HAP-1 (cell line): ENCODE data around the gene FBP1.

ENCODE experiments used
- DNase-seq, 2 experiments: peaks; one replicate each; pipeline ENCODE4 v3.0.0-alpha.2; 2016 to 2020; ENCODE audit warnings: low spot score in 2 of 2
- H3K27me3 ChIP-seq: fragments of 250-450 bp; sonication (Bioruptor Pico); 2 replicates; pipeline ENCODE4 v1.5.1; 2020; ENCODE audit warnings: low read depth, mild to moderate bottlenecking, moderate library complexity
- H3K36me3 ChIP-seq: fragments of 250-450 bp; sonication (Bioruptor Pico); replicated peaks from 2 replicates; pipeline ENCODE4 v1.5.1; 2020; ENCODE audit warnings: mild to moderate bottlenecking
- H3K4me1 ChIP-seq: fragments of 250-450 bp; sonication (Bioruptor Pico); 2 replicates; pipeline ENCODE4 v1.5.1; 2020; ENCODE audit warnings: mild to moderate bottlenecking
- H3K4me3 ChIP-seq: fragments of 250-450 bp; sonication (Bioruptor Pico); 2 replicates; pipeline ENCODE4 v1.5.1; 2020; ENCODE audit warnings: mild to moderate bottlenecking, moderate library complexity
- H3K9me3 ChIP-seq: fragments of 250-450 bp; sonication (Bioruptor Pico); 2 replicates; pipeline ENCODE4 v1.5.1; 2020; ENCODE audit warnings: mild to moderate bottlenecking, moderate library complexity
- in situ Hi-C: fragments of 300-500 bp; cut with MboI; formaldehyde crosslinking; loops from 3 replicates; pipeline ENCODE4 v1.14.3; 2020; ENCODE audit warnings: low sequenced_read_pairs, inconsistent platforms, mixed read lengths

The FBP1 gene

DNA sequence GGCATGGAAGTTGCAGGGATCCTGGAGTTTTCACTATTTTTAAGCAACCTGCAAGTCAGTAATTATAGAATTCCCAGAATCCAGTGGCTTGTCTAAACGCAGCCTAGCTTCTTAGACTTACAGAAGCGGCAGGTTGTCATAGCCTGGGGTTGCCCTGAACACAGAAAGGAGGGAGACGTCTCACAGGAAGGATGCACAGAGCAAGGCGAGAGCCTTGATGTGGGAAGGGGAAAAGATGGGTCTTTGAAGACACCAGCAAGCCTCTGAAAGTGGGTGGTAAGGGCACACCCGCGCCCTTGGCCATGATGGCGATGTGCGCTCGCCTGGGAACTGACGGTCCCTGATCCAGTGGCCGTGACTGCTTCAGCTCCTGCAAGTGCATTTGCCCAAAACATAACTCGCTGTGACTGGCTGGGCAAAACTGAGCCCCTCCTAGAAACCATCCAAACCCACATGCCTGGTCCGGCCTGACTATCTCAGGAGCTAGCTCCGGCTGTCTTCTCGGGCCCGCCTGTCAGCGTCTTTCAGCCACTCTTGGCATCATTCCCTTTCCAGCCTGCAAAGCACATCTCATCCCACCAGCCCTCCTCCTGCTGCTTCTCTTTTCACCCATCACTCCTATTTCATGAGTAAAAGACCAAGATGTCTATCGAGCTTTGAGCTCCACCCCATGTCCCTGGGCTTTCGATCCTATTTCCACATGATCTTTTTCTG lies 17.1 kb downstream of the FBP1 start:
- Histone ChIP-seq H3K36me3 (no peaks in the 10 kb centered on the region), H3K27me3 (no peaks in the 10 kb centered on the region), H3K9me3 (no peaks in the 10 kb centered on the region), H3K4me1 (no peaks in the 10 kb centered on the region), H3K4me3 (no peak overlapping the region)
- in situ Hi-C loops, result no loop called here
- no peak for DNase-seq

- H3K27me3 ChIP-seq, result no peaks in the 10 kb centered on the region
- no peak for DNase-seq
- in situ Hi-C loops, result no loop called here
- H3K9me3 ChIP-seq, result no peaks in the 10 kb centered on the region
- no peaks in the 10 kb centered on the region for H3K36me3 ChIP-seq
- H3K4me1 ChIP-seq, result no peaks in the 10 kb centered on the region
- H3K4me3 ChIP-seq, result no peak overlapping the region
Measured at GRCh38 chr9:94619026-94619425, 20.3 kb downstream of the FBP1 start.

DNA sequence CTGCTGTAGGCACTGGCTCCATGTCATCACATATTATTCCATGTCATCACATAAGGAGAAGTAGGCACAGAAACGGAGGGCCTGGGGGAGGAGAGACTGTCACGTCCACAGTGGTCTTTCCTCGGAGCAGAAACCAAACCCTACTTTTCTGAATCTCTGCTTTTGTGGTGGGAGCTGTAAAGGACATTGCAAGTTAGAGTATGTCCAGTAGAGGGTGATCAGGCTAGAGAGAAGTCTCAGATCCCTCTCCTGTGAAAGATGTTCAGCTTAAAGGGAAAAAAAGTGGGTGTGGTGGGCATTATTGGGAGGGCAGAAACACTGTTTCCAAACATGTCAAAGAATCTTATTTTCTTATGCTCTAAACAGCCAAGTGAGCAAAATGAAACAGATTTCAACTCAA lies 26.3 kb downstream of the FBP1 start:
- DNase-seq, result no peak
- Histone ChIP-seq H3K27me3 (no peaks in the 10 kb centered on the region), H3K36me3 (no peaks in the 10 kb centered on the region), H3K4me3 (no peak overlapping the region), H3K4me1 (no peaks in the 10 kb centered on the region), H3K9me3 (no peaks in the 10 kb centered on the region)
- in situ Hi-C loops, result no loop called here

GRCh38 chr9:94612071-94612470 lies 27.2 kb downstream of the FBP1 start:
- Histone ChIP-seq H3K27me3 (no peaks in the 10 kb centered on the region), H3K36me3 (no peaks in the 10 kb centered on the region), H3K4me3 (no peak overlapping the region), H3K4me1 (no peaks in the 10 kb centered on the region), H3K9me3 (no peaks in the 10 kb centered on the region)
- no peak for DNase-seq
- in situ Hi-C loops, result no loop called here

DNA sequence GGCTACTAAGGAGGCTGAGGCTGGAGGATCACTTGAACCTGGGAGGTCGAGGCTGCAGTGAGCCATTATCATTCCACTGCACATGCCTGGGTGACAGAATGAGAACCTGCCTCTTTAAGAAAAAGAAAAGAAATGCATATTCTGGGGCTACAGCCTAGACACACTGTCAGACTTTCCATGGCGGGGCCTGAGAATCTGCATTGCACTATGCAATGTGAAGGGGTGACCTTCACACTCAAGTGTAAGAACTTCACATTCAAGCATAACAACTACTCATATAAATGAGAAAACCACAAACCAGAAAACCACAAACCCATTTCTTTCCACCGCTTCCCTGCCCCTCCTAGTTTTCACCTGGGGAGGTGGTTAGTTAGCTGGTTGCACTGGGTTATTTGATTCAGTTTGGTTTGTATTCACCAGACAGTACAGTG lies 27.7 kb downstream of the FBP1 start:
- Histone ChIP-seq H3K36me3 (no peaks in the 10 kb centered on the region), H3K9me3 (no peaks in the 10 kb centered on the region), H3K4me1 (no peaks in the 10 kb centered on the region), H3K4me3 (no peak overlapping the region), H3K27me3 (no peaks in the 10 kb centered on the region)
- in situ Hi-C loops, result no loop called here
- no peak for DNase-seq

- H3K4me3 ChIP-seq, result no peak overlapping the region
- no peaks in the 10 kb centered on the region for H3K27me3 ChIP-seq
- in situ Hi-C loops, result no loop called here
- no peak for DNase-seq
- H3K9me3 ChIP-seq, result no peaks in the 10 kb centered on the region
- H3K4me1 ChIP-seq, result no peaks in the 10 kb centered on the region
- no peaks in the 10 kb centered on the region for H3K36me3 ChIP-seq
Measured at GRCh38 chr9:94610181-94610606, 29.1 kb downstream of the FBP1 start.

GRCh38 chr9:94607423-94607691 lies 32.0 kb downstream of the FBP1 start:
- in situ Hi-C loops, result no loop called here
- Histone ChIP-seq H3K9me3 (no peaks in the 10 kb centered on the region), H3K4me1 (peaks cover 4% of the 10 kb centered on the region), H3K36me3 (no peaks in the 10 kb centered on the region), H3K4me3 (no peak overlapping the region), H3K27me3 (no peaks in the 10 kb centered on the region)
- DNase-seq, result no peak

DNA sequence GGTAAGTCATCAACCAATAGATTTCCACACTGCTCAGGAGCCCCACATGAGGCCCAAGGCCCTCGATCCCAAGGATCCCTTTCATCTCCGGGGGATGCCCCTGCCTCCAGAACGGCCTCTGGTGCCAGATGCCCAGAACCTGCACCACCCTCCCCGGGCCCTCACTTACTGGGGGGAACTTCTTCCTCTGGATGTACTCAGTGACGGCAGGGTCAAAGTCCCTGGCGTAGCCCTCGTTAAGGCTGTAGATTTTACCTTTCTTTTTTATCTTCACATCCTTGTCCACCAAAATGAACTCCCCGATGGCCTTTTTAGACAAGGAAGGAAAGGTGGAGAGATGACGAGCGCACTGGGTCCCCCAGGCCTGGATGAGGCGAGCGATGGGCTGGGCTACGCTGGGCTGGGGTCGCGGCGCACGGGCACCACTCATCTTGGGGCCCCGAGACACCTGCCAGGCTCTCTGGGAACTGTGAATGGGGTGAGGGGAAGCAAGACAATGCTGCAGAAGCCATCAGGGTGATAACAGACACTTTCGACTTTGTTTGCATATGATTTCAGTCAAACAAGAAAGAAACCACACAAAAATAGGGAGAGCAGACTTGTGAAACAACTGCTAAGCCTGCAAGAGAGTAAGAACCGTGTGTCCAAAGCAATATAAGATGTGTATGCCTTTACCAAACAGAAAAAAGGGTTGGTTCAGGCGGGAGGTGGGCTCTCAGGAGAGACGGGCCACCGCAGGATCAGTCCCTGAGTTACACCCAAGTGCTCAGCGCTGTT lies 32.5 kb downstream of the FBP1 start:
- H3K36me3 ChIP-seq, result no peaks in the 10 kb centered on the region
- no peaks in the 10 kb centered on the region for H3K9me3 ChIP-seq
- H3K4me3 ChIP-seq, result no peak overlapping the region
- no peaks in the 10 kb centered on the region for H3K27me3 ChIP-seq
- peaks cover 4% of the 10 kb centered on the region for H3K4me1 ChIP-seq
- in situ Hi-C loops, result no loop called here
- DNase-seq, result no peak

DNA sequence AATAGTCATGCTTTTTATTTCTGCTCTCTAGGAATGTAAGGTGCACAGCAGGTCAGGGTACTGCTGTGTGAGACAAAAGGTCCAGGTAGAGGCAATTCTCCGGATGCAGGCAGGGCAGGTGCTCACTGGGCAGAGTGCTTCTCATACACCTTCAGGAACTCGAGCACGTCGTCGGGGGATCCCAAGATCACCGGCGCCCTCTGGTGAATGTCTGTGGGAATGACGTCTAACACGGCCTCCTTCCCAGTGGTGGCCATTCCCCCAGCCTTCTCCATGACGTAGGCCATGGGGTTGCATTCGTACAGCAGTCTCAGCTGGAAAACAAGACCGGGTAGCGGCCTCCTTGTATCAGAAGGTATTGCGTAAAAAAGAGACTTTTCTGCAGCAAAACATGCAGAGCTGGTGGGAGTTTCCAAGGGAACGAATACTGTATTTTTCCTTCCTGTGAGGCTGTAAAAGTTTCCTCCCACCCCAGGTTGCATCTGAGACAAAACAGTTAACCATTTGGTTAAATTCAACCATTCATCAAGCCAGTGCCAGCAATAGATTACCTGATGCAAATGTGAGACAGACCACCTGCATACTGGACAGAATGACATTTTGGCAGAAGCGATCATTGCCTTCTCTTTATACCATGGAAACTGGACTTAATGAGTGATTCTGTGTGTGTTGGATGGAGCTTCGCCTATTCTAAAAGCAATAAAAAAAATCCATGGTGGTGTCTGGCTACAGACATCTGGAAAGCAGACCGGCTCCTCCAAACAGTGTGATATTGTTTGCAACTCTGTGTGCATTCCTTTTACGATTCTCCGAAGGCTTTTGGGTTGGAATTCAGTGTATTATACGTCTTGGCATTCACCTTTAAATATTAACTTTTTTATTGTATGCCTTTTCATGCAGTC lies 35.8 kb downstream of the FBP1 start:
- Histone ChIP-seq H3K36me3 (no peaks in the 10 kb centered on the region), H3K27me3 (no peaks in the 10 kb centered on the region), H3K4me3 (no peak overlapping the region), H3K4me1 (peaks cover 4% of the 10 kb centered on the region), H3K9me3 (no peaks in the 10 kb centered on the region)
- in situ Hi-C loops, result no loop called here
- peak; percentile 23 to 84 for DNase-seq

GRCh38 chr9:94602666-94603065 lies 36.7 kb downstream of the FBP1 start:
- Histone ChIP-seq H3K36me3 (no peaks in the 10 kb centered on the region), H3K9me3 (no peaks in the 10 kb centered on the region), H3K4me1 (peaks cover 4% of the 10 kb centered on the region), H3K27me3 (no peaks in the 10 kb centered on the region), H3K4me3 (no peak overlapping the region)
- DNase-seq, result no peak
- in situ Hi-C loops, result no loop called here

DNA sequence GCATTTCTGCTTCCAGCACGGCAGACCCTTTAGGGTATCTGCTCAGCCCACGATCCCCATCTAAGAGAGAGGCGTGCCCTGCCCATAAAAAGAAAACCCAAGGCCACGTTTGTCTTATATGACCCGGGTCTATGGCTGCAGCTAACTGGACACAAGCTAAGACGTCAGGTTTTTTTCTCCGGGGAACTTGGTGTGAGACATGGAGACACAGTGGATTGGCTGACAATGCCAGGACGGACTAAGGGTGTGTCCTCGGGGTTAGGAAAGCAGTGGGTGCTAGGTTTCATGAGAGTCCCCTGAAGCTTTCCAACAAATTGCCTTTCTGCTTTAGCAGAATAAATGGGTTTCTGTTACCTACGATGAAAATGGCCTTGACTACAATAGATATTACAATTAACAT lies 38.6 kb downstream of the FBP1 start:
- H3K36me3 ChIP-seq, result no peaks in the 10 kb centered on the region
- no peaks in the 10 kb centered on the region; the same call in 1 of the 2 replicates for H3K27me3 ChIP-seq
- no peak overlapping the region for H3K4me3 ChIP-seq
- no peaks in the 10 kb centered on the region for H3K9me3 ChIP-seq
- in situ Hi-C loops, result no loop called here
- H3K4me1 ChIP-seq, result peaks cover 4% of the 10 kb centered on the region
- DNase-seq, result no peak

DNA sequence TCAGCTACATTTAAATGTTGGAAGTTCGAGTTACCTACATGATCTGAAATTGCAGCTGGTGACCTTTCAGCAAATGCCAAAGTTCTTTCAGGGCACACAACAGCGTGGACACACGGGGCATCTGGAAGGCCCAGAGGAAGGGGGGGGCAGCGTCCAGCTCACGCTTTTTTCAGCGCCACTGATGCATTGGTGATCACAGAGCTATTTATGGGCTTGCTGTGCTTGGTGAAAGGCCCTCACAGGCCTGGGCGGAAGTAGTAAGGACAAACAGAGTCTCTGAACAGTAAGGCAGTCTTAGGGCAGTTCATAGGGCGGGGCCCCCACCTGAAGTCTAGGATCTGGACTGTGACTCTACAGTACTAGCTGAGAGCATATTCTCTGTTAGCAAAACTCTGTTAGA lies 39.1 kb downstream of the FBP1 start:
- no peaks in the 10 kb centered on the region for H3K36me3 ChIP-seq
- no peak overlapping the region for H3K4me3 ChIP-seq
- H3K27me3 ChIP-seq, result no peaks in the 10 kb centered on the region; the same call in 1 of the 2 replicates
- no peak for DNase-seq
- H3K4me1 ChIP-seq, result peaks cover 4% of the 10 kb centered on the region
- H3K9me3 ChIP-seq, result no peaks in the 10 kb centered on the region
- in situ Hi-C loops, result no loop called here

- peaks cover 4% of the 10 kb centered on the region for H3K4me1 ChIP-seq
- DNase-seq, result no peak
- H3K4me3 ChIP-seq, result no peak overlapping the region
- no peaks in the 10 kb centered on the region for H3K36me3 ChIP-seq
- in situ Hi-C loops, result no loop called here
- no peaks in the 10 kb centered on the region; the same call in 1 of the 2 replicates for H3K27me3 ChIP-seq
- H3K9me3 ChIP-seq, result no peaks in the 10 kb centered on the region
Measured at GRCh38 chr9:94599102-94599501, 40.2 kb downstream of the FBP1 start.
